ENCODE results near the gene HECW1. TPM values are rescaled to one million over a fixed set of nuclear protein-coding genes. Genes with fewer than 3 reads are reported as not detected.

Gene HECW1
- total RNA-seq, 1 experiment from 2014 or later: 2.7 TPM

- no peaks in the 10 kb centered on the region for H3K4me1 ChIP-seq (replicated peaks; ENCODE audit: insufficient read depth)
- H3K9me3 ChIP-seq (ENCODE audit: insufficient read depth, low read depth): no peaks in the 10 kb centered on the region
- no peaks in the 10 kb centered on the region for H3F3A ChIP-seq (ENCODE audit: insufficient read depth, low read depth)
- H3K4me2 ChIP-seq: no peak overlapping the region
- POLR2A ChIA-PET (ENCODE audit: unreplicated experiment): no interaction called here
- H3K36me3 ChIP-seq (ENCODE audit: low read depth): no peaks in the 10 kb centered on the region
- peaks cover 83% of the 10 kb centered on the region for H3K27me3 ChIP-seq (ENCODE audit: insufficient read depth, low read depth)
- no TSS peak for BruUV-seq (replicated peaks)
- H3K79me2 ChIP-seq (ENCODE audit: low read depth): no peaks in the 10 kb centered on the region
- H3K27ac ChIP-seq: no peak overlapping the region
- no peak overlapping the region for H3K4me3 ChIP-seq
- intact Hi-C loops (cut with micrococcal nuclease; ENCODE audit: unreplicated experiment): no loop called here
- DNase-seq: no peak
- H4K20me1 ChIP-seq (ENCODE audit: insufficient read depth): no peaks in the 10 kb centered on the region
- CTCF ChIA-PET: no interaction called here
- no peaks in the 10 kb centered on the region for H3K9me2 ChIP-seq (ENCODE audit: insufficient read depth)
- no peak overlapping the region for H2AFZ ChIP-seq
- no peak for TF ChIP-seq EZH2 (IDR thresholded peaks at IDR 0.05; ENCODE audit: low read depth)
- TF ChIP-seq CTCF (conservative IDR thresholded peaks at IDR 0.05): no peak
These were observed 177.4 kb downstream of the HECW1 start for GRCh38 chr7:43289826-43290225.

DNA sequence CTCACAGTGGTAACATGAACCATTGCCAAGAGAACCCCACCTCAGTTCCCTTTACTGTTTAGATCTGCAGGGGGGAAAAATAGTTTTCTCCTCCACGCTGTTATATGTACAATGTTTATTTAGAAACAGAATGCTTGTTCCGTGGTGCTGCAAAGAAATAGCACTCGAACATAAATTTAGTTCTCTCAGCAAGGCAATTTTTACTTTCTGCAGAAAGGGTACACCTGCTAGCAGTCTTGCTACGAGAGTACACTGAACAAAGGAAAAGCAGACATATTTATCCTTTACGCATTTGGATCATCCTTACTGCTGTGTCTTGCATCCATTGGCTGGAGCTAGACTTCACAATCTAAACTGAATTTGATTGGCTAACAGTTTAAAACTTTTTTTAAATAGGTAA lies 178.5 kb downstream of the HECW1 start:
- POLR2A ChIA-PET (ENCODE audit: unreplicated experiment): no interaction called here

DNA sequence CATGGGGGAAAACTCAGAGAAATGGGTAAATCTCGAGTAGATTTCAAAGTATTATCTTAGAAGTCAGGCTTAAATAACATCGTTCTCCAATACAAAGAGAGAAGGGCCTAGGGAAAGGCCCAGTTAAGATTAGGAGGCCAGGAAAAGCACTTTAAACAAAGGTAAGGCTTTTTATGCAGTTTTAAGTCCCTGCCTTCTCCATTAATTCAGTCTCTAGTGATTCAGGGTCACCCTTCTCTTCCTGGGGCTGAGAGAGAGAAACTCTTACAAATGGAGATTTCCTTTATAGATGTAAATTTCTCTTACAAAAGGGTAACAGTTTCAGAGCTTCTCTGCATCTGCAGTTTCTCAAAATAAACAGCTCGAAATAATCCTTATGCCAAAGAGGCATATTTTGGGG lies 179.3 kb downstream of the HECW1 start:
- no peaks in the 10 kb centered on the region for H3K9me2 ChIP-seq (ENCODE audit: insufficient read depth)
- no peaks in the 10 kb centered on the region for H3K9me3 ChIP-seq (ENCODE audit: insufficient read depth, low read depth)
- no peak overlapping the region for H3K4me2 ChIP-seq
- CTCF ChIA-PET: no interaction called here
- H3K79me2 ChIP-seq (ENCODE audit: low read depth): no peaks in the 10 kb centered on the region
- DNase-seq: no peak
- H3K27me3 ChIP-seq (ENCODE audit: insufficient read depth, low read depth): peaks cover 85% of the 10 kb centered on the region
- TF ChIP-seq EZH2 (IDR thresholded peaks at IDR 0.05; ENCODE audit: low read depth) (no peak), CTCF (conservative IDR thresholded peaks at IDR 0.05) (no peak)
- no peaks in the 10 kb centered on the region for H4K20me1 ChIP-seq (ENCODE audit: insufficient read depth)
- H3K4me1 ChIP-seq (replicated peaks; ENCODE audit: insufficient read depth): no peaks in the 10 kb centered on the region
- no peak overlapping the region for H3K4me3 ChIP-seq
- intact Hi-C loops (cut with micrococcal nuclease; ENCODE audit: unreplicated experiment): no loop called here
- H3F3A ChIP-seq (ENCODE audit: insufficient read depth, low read depth): no peaks in the 10 kb centered on the region
- BruUV-seq (replicated peaks): no TSS peak
- H3K36me3 ChIP-seq (ENCODE audit: low read depth): no peaks in the 10 kb centered on the region
- H2AFZ ChIP-seq: no peak overlapping the region
- H3K27ac ChIP-seq: no peak overlapping the region
- POLR2A ChIA-PET (ENCODE audit: unreplicated experiment): no interaction called here

More for the DNA sequence above, 178.5 kb downstream of the HECW1 start:
- intact Hi-C loops (cut with micrococcal nuclease; ENCODE audit: unreplicated experiment): no loop called here
- no peaks in the 10 kb centered on the region for H3F3A ChIP-seq (ENCODE audit: insufficient read depth, low read depth)
- H3K9me2 ChIP-seq (ENCODE audit: insufficient read depth): no peaks in the 10 kb centered on the region
- H3K9me3 ChIP-seq (ENCODE audit: insufficient read depth, low read depth): no peaks in the 10 kb centered on the region
- no peak overlapping the region for H3K4me2 ChIP-seq
- no peaks in the 10 kb centered on the region for H3K36me3 ChIP-seq (ENCODE audit: low read depth)
- H3K4me3 ChIP-seq: no peak overlapping the region
- CTCF ChIA-PET: no interaction called here
- TF ChIP-seq CTCF (conservative IDR thresholded peaks at IDR 0.05) (no peak), EZH2 (IDR thresholded peaks at IDR 0.05; ENCODE audit: low read depth) (no peak)
- H2AFZ ChIP-seq: no peak overlapping the region
- H3K79me2 ChIP-seq (ENCODE audit: low read depth): no peaks in the 10 kb centered on the region
- no peak for DNase-seq
- H3K27ac ChIP-seq: no peak overlapping the region
- no peaks in the 10 kb centered on the region for H3K4me1 ChIP-seq (replicated peaks; ENCODE audit: insufficient read depth)
- H3K27me3 ChIP-seq (ENCODE audit: insufficient read depth, low read depth): peaks cover 85% of the 10 kb centered on the region
- no peaks in the 10 kb centered on the region for H4K20me1 ChIP-seq (ENCODE audit: insufficient read depth)
- no TSS peak for BruUV-seq (replicated peaks)

Measured in PC-9 (cell line).